Left cardiac atrium (tissue), 4 donors: ENCODE data around the gene TMEM178B. TPM values are rescaled to one million over a fixed set of nuclear protein-coding genes. Genes with fewer than 3 reads are reported as not detected.

ENCODE experiments used
- ATAC-seq, 2 donors: fragments of 200-7000 bp; cut with Tn5 transposase; one replicate each; pipeline ENCODE4 v1.9.1; 2020; ENCODE audit warnings: mild to moderate bottlenecking in 2 of 2, moderate library complexity in 2 of 2
- DNase-seq: peaks from one replicate; pipeline ENCODE4 v3.0.0-alpha.2; 2020
- intact Hi-C, 2 donors: fragments of 100-400 bp; cut with DNase I; formaldehyde crosslinking; loops; one replicate each; pipeline versions ENCODE4 v1.14.1 to v1.15.1; 2022 to 2023
- total RNA-seq, 2 donors: library from RNA; stranded (reverse); fragmentation: NEBNext Ultra II Directional; extraction: Animal tissue kit (Norgen Biotek cat#: 25700); gene quantifications; one replicate each; pipeline ENCODE4 v1.2.1, GENCODE V29; 2021
- donor health status: DM: no; HTN: yes; CAD: no.
- donor health status: DM: no; HTN: yes; CAD: no; lungs with severe emphysema.
- donor health status: DM: yes; HTN: yes; CAD: no.
- donor health status: Dilated cardiomyopathy.

Gene TMEM178B
- total RNA-seq, 2 donors from 2014 or later: 24.4 to 29.9 TPM

GRCh38 chr7:141203177-141203576 lies 129.3 kb downstream of the TMEM178B start:
- DNase-seq (no peak), ATAC-seq (no peak)

GRCh38 chr7:141203586-141203985 lies 129.7 kb downstream of the TMEM178B start:
- DNase-seq (no peak), ATAC-seq (no peak)
- intact Hi-C loops: no loop called here

More at GRCh38 chr7:141203177-141203576, 129.3 kb downstream of the TMEM178B start:
- intact Hi-C loops: no loop called here

- ATAC-seq (no peak), DNase-seq (no peak)
- intact Hi-C loops: no loop called here
Observed at GRCh38 chr7:141207661-141208060, 133.8 kb downstream of the TMEM178B start.

GRCh38 chr7:141208539-141208938 lies 134.7 kb downstream of the TMEM178B start:
- DNase-seq (no peak), ATAC-seq (no peak)
- intact Hi-C loops: no loop called here

GRCh38 chr7:141209454-141209853 lies 135.6 kb downstream of the TMEM178B start:
- ATAC-seq (no peak), DNase-seq (no peak)
- intact Hi-C loops: no loop called here

GRCh38 chr7:141210862-141211261 lies 137.0 kb downstream of the TMEM178B start:
- intact Hi-C loops: loop anchor here in 1 of 2 donors (10.0 kb wide), 1 partner anchor 136 kb away; the partner anchor contains the start of gene TMEM178B

GRCh38 chr7:141213226-141213625 lies 139.4 kb downstream of the TMEM178B start:
- ATAC-seq (peak; percentile 67 to 76), DNase-seq (no peak)
- intact Hi-C loops: loop anchor here in 1 of 2 donors (10.0 kb wide), 1 partner anchor 138 kb away; the partner anchor contains the start of gene TMEM178B

More at GRCh38 chr7:141210862-141211261, 137.0 kb downstream of the TMEM178B start:
- ATAC-seq: no peak
- no peak for DNase-seq

GRCh38 chr7:141217938-141218337 lies 144.1 kb downstream of the TMEM178B start:
- intact Hi-C loops: loop anchor here in 1 of 2 donors (10.0 kb wide), 1 partner anchor 143 kb away; the partner anchor contains the start of gene TMEM178B
- DNase-seq (no peak), ATAC-seq (no peak)

- intact Hi-C loops: loop anchor here in 1 of 2 donors (10.0 kb wide), 1 partner anchor 144 kb away; the partner anchor contains the start of gene TMEM178B
- ATAC-seq (no peak), DNase-seq (no peak)
Observed at GRCh38 chr7:141218941-141219340, 145.1 kb downstream of the TMEM178B start.

- intact Hi-C loops: no loop called here
- ATAC-seq (no peak), DNase-seq (no peak)
Observed at GRCh38 chr7:141220263-141220880, 146.5 kb downstream of the TMEM178B start.

- ATAC-seq (no peak), DNase-seq (no peak)
- intact Hi-C loops: no loop called here
Observed at GRCh38 chr7:141221007-141221612, 147.2 kb downstream of the TMEM178B start.

- intact Hi-C loops: no loop called here
- ATAC-seq: no peak
- DNase-seq: no peak
Observed at GRCh38 chr7:141225916-141226618, 152.2 kb downstream of the TMEM178B start.

- DNase-seq: no peak
- ATAC-seq: no peak
- intact Hi-C loops: no loop called here
Observed at GRCh38 chr7:141227454-141227853, 153.6 kb downstream of the TMEM178B start.

GRCh38 chr7:141228482-141228881 lies 154.6 kb downstream of the TMEM178B start:
- intact Hi-C loops: no loop called here
- ATAC-seq (no peak), DNase-seq (no peak)

GRCh38 chr7:141231018-141231792 lies 157.3 kb downstream of the TMEM178B start:
- DNase-seq: peak; percentile 34
- intact Hi-C loops: loop anchor here in 1 of 2 donors (10.0 kb wide), 1 partner anchor 426 kb away; no protein-coding TSS in a partner anchor
- peak; percentile 59 to 76 for ATAC-seq

- intact Hi-C loops: loop anchor here in 1 of 2 donors (10.0 kb wide), 1 partner anchor 428 kb away; no protein-coding TSS in a partner anchor
- ATAC-seq (no peak), DNase-seq (no peak)
Observed at GRCh38 chr7:141232286-141233051, 158.6 kb downstream of the TMEM178B start.

GRCh38 chr7:141234335-141235105 lies 160.7 kb downstream of the TMEM178B start:
- intact Hi-C loops: loop anchor here in 1 of 2 donors (10.0 kb wide), 1 partner anchor 430 kb away; no protein-coding TSS in a partner anchor
- DNase-seq (no peak), ATAC-seq (no peak)
